Keratinocyte (primary cell): ENCODE data around the gene ZNF516. TPM values are rescaled to one million over a fixed set of nuclear protein-coding genes. Genes with fewer than 3 reads are reported as not detected.

Experiments
- DNase-seq: peaks from one replicate; pipeline ENCODE4 v3.0.0-alpha.2; 2011; ENCODE audit warnings: low read depth, missing footprints, low spot score
- FAIRE-seq: peaks from 2 replicates; lab custom pipeline; 2011; peaks lifted over from hg19 to GRCh38; lab: Jason Lieb, UNC
- H2AFZ ChIP-seq: 2 replicates; pipeline ENCODE4 v1.6.0; 2012; ENCODE audit warnings: low read length, control low read depth, inconsistent platforms; ENCODE audit not compliant: control insufficient read depth
- H3K27ac ChIP-seq: 2 replicates; pipeline ENCODE4 v1.5.1; 2011; ENCODE audit warnings: low read length; ENCODE audit not compliant: control insufficient read depth, insufficient read depth
- H3K27me3 ChIP-seq: 3 replicates; pipeline ENCODE4 v1.6.0; 2011; ENCODE audit warnings: low read length; ENCODE audit not compliant: control insufficient read depth, insufficient read depth; ENCODE audit errors: extremely low read depth
- H3K36me3 ChIP-seq, 2 experiments: 2 replicates in 1 of 2; 3 replicates in 1 of 2; pipeline ENCODE4 v1.5.1; 2011; ENCODE audit warnings: low read length in 2 of 2, mild to moderate bottlenecking in 1 of 2; ENCODE audit not compliant: control insufficient read depth in 2 of 2, insufficient read depth in 2 of 2; ENCODE audit errors: extremely low read depth in 1 of 2
- H3K4me1 ChIP-seq: 3 replicates; pipeline ENCODE4 v1.5.1; 2011; ENCODE audit warnings: low read length; ENCODE audit not compliant: control insufficient read depth, insufficient read depth; ENCODE audit errors: extremely low read depth
- H3K4me2 ChIP-seq: 3 replicates; pipeline ENCODE4 v1.6.0; 2011; ENCODE audit warnings: low read depth, low read length; ENCODE audit not compliant: control insufficient read depth, insufficient read depth; ENCODE audit errors: extremely low read depth
- H3K4me3 ChIP-seq, 3 experiments: fragments of 200-600 bp in 1 of 3; sonication (generic) in 1 of 3; 2 replicates in 2 of 3; 3 replicates in 1 of 3; pipeline ENCODE4 v1.5.1; 2011 to 2016; ENCODE audit warnings: low read length in 3 of 3, mild to moderate bottlenecking in 3 of 3, control low read depth in 2 of 3, inconsistent platforms in 1 of 3, low read depth in 1 of 3, mixed read lengths in 1 of 3, mixed run types in 1 of 3, moderate library complexity in 1 of 3; ENCODE audit not compliant: control insufficient read depth in 2 of 3, insufficient read depth in 2 of 3; ENCODE audit errors: extremely low read depth in 1 of 3
- H3K79me2 ChIP-seq: 2 replicates; pipeline ENCODE4 v1.6.0; 2012; ENCODE audit warnings: low read length; ENCODE audit not compliant: control insufficient read depth, insufficient read depth
- H3K9ac ChIP-seq: 3 replicates; pipeline ENCODE4 v1.6.0; 2011; ENCODE audit warnings: low read length; ENCODE audit not compliant: control insufficient read depth, insufficient read depth; ENCODE audit errors: extremely low read depth
- H3K9me1 ChIP-seq: 3 replicates; pipeline ENCODE4 v1.6.0; 2011; ENCODE audit warnings: low read length; ENCODE audit not compliant: control insufficient read depth, insufficient read depth; ENCODE audit errors: extremely low read depth
- H3K9me3 ChIP-seq: 2 replicates; pipeline ENCODE4 v1.5.1; 2012; ENCODE audit warnings: low read depth, low read length; ENCODE audit not compliant: control insufficient read depth
- H4K20me1 ChIP-seq: 3 replicates; pipeline ENCODE4 v1.6.0; 2011; ENCODE audit warnings: low read length; ENCODE audit not compliant: control insufficient read depth, insufficient read depth; ENCODE audit errors: extremely low read depth
- CTCF ChIP-seq, 3 experiments: IDR thresholded peaks in 1 of 3; conservative IDR thresholded peaks in 1 of 3; optimal IDR thresholded peaks in 1 of 3; 2 replicates in 2 of 3; 3 replicates in 1 of 3; pipeline versions ENCODE3 to v1.5.1; 2011; ENCODE audit warnings: low read length in 3 of 3, mild to moderate bottlenecking in 3 of 3, moderate library complexity in 2 of 3, control low read depth in 1 of 3, inconsistent platforms in 1 of 3; ENCODE audit not compliant: insufficient read depth in 2 of 3; ENCODE audit errors: extremely low read depth in 1 of 3
- EZH2 ChIP-seq: IDR thresholded peaks from one replicate; pipeline ENCODE4 v1.6.1; 2012; ENCODE audit warnings: inconsistent platforms, mild to moderate bottlenecking, low read length, moderate library complexity
- dilution Hi-C: fragments of 300-500 bp; cut with MboI; formaldehyde crosslinking; loops from one replicate; pipeline ENCODE4 v1.7.0; 2020; ENCODE audit warnings: low sequenced_read_pairs; ENCODE audit not compliant: extremely low pct_ligation_motif_present
- polyA plus RNA-seq, 5 experiments: library from polyadenylated mRNA; depleted of rRNA in 3 of 5; stranded (reverse) in 3 of 5; stranded (forward) in 1 of 5; unstranded in 1 of 5; fragments of >200 nt; gene quantifications; 1 replicate in 1 of 5; 2 replicates in 3 of 5; 3 replicates in 1 of 5; pipeline versions ENCODE4 v1.2.1 to v1.2.3, GENCODE V29; 2011 to 2012; ENCODE audit warnings: missing spikeins in 2 of 5, low read depth in 1 of 5, low replicate concordance in 1 of 5

Gene ZNF516
- polyA plus RNA-seq, 1 donor (not counting 4 experiments of a cell fraction or from before 2014, with no cell fraction given) = 9.3 TPM

GRCh38 chr18:76364282-76365259, 130.5 kb downstream of the ZNF516 start:
- DNase-seq (no peak), FAIRE-seq (no peak)
- Histone ChIP-seq H3K4me2 (no peak overlapping the region), H3K27ac (no peak overlapping the region), H3K36me3 (peaks cover 0 to 10% of the 10 kb centered on the region in 2 experiments), H4K20me1 (no peaks in the 10 kb centered on the region), H3K9me3 (no peaks in the 10 kb centered on the region), H3K27me3 (no peaks in the 10 kb centered on the region), H3K9ac (no peak overlapping the region), H3K4me1 (no peaks in the 10 kb centered on the region), H3K4me3 (no peak overlapping the region), H2AFZ (no peak overlapping the region), H3K9me1 (no peaks in the 10 kb centered on the region), H3K79me2 (peaks cover 2% of the 10 kb centered on the region)
- dilution Hi-C loops = no loop called here
- TF ChIP-seq CTCF (optimal IDR thresholded peaks at IDR 0.05 in 1 of 3, IDR thresholded peaks at IDR 0.05 in 1 of 3, conservative IDR thresholded peaks at IDR 0.05 in 1 of 3; ENCODE audit: extremely low read depth in 1 of 3, insufficient read depth in 2 of 3, low read length in 3 of 3) (no peak), EZH2 (no peak)

GRCh38 chr18:76363436-76364120, 131.5 kb downstream of the ZNF516 start:
- DNase-seq = no peak
- FAIRE-seq = no peak
- H3K79me2 ChIP-seq = peaks cover 2% of the 10 kb centered on the region
- no peaks in the 10 kb centered on the region for H3K9me1 ChIP-seq
- H2AFZ ChIP-seq = no peak overlapping the region
- dilution Hi-C loops = no loop called here
- no peak overlapping the region for H3K27ac ChIP-seq
- H3K4me2 ChIP-seq = no peak overlapping the region
- no peak overlapping the region for H3K9ac ChIP-seq
- H3K4me3 ChIP-seq = no peak overlapping the region
- no peaks in the 10 kb centered on the region for H3K9me3 ChIP-seq
- H3K36me3 ChIP-seq = peaks cover 0 to 14% of the 10 kb centered on the region in 2 experiments
- TF ChIP-seq EZH2 (no peak), CTCF (optimal IDR thresholded peaks at IDR 0.05 in 1 of 3, IDR thresholded peaks at IDR 0.05 in 1 of 3, conservative IDR thresholded peaks at IDR 0.05 in 1 of 3; ENCODE audit: extremely low read depth in 1 of 3, insufficient read depth in 2 of 3, low read length in 3 of 3) (no peak)
- H3K27me3 ChIP-seq = no peaks in the 10 kb centered on the region
- H3K4me1 ChIP-seq = no peaks in the 10 kb centered on the region
- H4K20me1 ChIP-seq = no peaks in the 10 kb centered on the region
